Astrocyte (in vitro differentiated cells and primary cell): ENCODE data around the gene LMF1.

Experiments used
- CTCF ChIP-seq: IDR thresholded peaks from 2 replicates; pipeline ENCODE4 v1.5.1; 2011; ENCODE audit warnings: low read depth, mild to moderate bottlenecking, inconsistent platforms, low read length, moderate library complexity; ENCODE audit not compliant: insufficient read depth
- EZH2 ChIP-seq: IDR thresholded peaks from 2 replicates; pipeline ENCODE4 v1.6.1; 2012; ENCODE audit warnings: mild to moderate bottlenecking, low read length, inconsistent platforms; ENCODE audit not compliant: insufficient read depth

DNA sequence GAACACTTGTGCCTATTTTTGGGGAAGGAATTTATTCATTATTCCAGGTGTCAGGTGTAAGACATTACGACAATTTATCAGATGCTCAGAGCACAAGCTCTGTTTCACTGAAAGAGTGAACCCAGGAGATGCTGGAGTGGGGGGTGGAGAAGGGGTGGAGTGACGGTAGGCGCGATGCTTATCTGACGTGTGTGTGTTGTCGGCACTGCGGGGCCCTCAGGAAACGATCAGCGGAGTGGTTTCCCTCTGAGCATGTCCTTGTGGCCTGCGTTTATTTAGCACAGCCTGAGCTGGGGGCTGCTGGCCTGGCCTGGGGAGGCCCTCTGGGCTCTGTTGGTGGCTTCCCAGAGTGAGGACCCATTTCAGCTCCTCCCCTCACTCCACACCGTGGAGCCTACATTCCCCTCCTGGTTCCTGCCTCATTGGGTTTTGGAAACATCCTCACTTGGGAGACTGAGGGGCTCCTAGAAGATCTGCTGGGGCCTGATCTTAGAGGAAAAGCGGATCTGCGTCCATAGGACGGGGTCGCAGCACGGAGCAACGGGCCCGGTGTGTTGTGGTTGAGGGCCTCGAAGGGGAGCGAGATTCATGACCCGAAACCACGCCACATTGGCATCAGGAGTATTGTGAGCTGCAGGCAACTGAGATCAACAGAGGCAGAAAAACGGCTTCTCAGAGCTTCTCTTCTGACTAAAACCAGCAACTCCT lies 151.3 kb downstream of the LMF1 start:
- no peak for TF ChIP-seq CTCF
- no peak for TF ChIP-seq EZH2
